Activated effector memory CD4-positive, alpha-beta T cell treated with Interleukin-2 at 50 U/mL for 16 hours (primary cell): ENCODE data around the gene CABCOCO1.

Experiments
- DNase-seq: peaks from one replicate; pipeline ENCODE4 v3.0.0-alpha.2; 2020

CABCOCO1 gene

DNA sequence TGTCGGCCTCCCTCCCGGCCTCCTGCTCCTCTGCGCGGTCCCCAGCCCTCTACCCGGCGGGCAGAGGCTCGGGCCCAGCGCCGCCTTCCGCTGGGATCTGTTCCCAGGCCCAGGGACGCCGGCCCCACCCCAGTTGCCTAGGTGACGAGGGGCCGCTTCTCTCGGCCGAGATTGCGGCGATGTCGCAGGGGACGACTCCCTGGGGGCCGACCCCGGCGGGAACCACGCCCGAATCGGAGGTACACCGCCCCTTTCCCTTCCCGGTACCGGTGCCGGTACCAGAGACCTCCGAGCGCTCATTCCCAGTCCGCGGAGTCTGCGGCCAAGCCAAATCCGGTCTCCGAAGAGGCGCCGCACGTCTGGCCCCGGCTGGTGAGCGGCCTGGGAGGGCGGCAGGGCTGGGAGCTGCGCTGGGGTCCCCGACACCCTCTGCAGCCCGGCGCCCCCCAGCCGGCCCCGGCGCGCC is at the start of gene CABCOCO1:
TSS of gene CABCOCO1 (plus strand) at position 136 of the 466 bp plus-strand sequence. CDS start at position 180, 44 bp downstream.
- DNase-seq: no peak

- no peak for DNase-seq
These were observed 49.1 kb upstream of the CABCOCO1 start for GRCh38 chr10:61613665-61614064.

DNA sequence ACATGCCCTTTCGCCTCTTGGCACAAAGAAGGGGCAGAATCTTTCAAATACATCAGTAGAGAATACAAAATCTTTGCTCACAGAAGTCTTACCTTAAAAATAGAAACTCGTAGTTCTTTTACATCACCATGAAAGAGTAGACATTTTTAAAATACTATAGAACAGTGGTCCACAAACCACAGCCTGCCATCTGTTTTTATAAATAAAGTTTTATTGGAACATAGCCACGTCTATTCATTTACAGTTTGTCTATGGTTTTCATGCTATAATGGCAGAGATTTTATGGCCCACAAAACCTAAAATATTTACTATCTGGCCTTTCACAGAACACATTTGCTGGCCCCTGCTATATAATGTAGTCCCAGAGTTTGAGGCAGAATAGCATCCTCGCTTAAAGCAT is 46.1 kb upstream of the CABCOCO1 start:
- no peak for DNase-seq

GRCh38 chr10:61617180-61617579 is 45.5 kb upstream of the CABCOCO1 start:
- no peak for DNase-seq

DNA sequence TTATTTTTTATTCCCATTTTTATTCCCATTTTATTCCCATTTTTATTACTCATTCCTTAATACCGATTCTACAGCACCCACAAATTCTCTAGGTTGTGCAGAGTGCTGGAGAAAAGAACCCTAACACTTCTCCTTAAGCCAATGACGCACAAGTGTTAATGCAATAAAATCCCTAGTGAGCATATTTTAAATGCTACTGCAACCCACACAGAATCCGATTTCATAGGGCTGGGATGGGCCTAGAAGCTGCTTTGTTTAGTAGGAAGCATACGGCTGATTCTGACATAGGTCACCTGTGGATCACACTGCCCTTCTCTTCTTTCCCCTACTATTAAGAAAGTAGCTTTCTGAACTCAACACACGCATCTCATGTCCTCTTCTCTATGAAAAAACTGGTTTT is 45.1 kb upstream of the CABCOCO1 start:
- no peak for DNase-seq

DNA sequence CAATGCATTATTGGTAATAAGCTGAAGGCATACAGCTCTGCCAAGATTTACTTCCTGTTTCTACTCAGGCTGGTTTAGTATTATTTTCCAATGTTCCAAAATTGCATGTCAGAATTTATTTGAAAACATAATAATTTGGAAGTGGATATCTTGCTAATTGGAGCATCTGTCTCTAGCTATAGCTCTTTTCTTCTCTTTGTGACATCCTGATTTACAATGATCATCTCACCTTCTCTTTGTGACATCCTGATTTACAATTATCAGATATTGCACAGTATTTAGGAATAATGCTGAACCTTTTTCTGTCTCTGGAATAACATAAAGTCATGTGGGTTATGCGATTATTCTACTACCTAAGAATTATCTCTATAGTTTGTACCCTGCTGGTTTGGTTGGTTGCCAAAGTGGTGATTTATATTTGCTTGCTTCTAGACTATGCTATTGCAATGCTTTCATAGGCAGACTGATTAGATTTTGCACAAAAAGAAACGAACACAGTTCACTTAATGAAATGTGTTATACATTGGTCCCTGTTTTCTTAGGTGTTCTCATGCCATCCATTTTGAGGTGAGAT is 44.3 kb upstream of the CABCOCO1 start:
- no peak for DNase-seq

DNA sequence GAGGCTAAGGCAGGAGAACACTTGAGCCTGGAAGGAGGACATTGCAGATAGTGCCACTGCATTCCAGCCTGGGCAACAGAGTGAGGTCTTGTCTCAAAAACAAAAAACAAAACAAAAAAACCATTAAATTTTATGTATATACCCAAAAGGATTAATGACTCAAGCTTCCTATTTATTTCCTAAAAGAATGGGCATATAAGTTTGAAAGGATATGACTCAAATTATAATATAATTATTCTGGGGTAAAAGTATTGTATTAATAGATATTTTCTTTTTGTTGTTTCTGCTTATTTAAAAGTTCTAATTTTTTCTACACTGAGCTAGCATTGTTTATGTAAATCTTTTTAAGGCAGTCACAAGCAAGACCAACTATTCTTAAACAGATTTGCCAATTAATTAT is 42.2 kb upstream of the CABCOCO1 start:
- no peak for DNase-seq

DNA sequence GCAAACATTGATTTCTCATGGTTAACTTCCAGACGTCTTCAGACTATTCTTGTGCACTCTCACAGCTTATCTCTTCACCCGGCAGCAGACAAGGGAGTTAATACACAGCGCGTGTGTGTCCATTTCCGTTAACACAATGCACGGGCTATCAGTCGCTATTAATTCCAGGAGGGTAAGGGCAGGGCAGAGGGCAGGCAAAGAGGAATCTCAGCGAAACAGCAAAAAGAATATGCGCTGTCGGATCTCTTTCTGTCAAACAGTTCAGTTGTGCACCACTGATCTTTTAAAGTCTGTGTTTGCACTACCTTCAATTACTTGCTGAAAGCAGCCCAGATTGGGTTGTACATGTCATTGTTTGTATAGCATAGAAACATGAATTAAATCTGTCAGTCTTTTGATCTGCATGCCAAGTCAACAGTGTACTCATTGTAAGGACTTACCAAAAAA is 41.1 kb upstream of the CABCOCO1 start:
- DNase-seq: no peak

DNA sequence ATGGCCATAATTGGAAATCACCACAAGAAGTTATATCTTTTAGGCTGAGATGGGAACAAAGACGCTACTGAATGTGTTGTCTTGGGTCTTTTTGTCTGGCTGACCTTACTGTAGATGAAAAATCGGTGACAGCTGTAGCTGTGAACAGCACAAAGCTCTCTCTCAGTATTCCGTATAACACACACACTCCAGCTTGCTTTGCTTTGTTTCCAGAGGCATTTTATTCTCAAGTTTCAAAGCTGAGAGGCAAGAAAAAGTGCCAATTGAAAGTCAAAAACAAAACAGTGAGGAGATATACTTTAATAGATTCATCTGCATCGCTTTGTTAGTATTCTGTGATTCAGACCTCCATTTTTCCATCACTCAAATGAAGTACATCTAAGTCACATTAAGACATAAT is 39.6 kb upstream of the CABCOCO1 start:
- no peak for DNase-seq

DNA sequence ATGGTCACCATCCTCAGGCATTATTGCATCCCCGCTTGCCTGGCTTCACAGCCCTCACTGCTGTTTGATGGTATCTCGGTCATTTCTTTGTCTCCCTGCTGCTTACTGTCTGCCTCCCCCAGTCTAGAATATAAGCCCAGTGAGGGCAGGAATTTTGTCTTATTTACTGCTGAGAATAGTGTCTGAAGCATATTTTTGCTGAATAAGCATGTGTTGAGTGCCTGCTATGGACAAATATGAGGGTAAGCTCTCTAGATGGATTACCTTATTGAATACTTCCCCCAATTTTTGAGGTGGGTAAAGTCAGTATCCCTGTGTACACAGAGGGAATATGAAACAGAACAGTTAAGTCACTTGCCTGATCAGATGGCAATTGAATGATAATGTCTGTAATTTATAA is 36.5 kb upstream of the CABCOCO1 start:
- no peak for DNase-seq

GRCh38 chr10:61627266-61627665 is 35.5 kb upstream of the CABCOCO1 start:
- no peak for DNase-seq

GRCh38 chr10:61628151-61628874 is 34.4 kb upstream of the CABCOCO1 start:
- no peak for DNase-seq

- DNase-seq: no peak
These were observed 33.7 kb upstream of the CABCOCO1 start for GRCh38 chr10:61628875-61629513.

GRCh38 chr10:61629576-61629975 is 33.2 kb upstream of the CABCOCO1 start:
- no peak for DNase-seq

DNA sequence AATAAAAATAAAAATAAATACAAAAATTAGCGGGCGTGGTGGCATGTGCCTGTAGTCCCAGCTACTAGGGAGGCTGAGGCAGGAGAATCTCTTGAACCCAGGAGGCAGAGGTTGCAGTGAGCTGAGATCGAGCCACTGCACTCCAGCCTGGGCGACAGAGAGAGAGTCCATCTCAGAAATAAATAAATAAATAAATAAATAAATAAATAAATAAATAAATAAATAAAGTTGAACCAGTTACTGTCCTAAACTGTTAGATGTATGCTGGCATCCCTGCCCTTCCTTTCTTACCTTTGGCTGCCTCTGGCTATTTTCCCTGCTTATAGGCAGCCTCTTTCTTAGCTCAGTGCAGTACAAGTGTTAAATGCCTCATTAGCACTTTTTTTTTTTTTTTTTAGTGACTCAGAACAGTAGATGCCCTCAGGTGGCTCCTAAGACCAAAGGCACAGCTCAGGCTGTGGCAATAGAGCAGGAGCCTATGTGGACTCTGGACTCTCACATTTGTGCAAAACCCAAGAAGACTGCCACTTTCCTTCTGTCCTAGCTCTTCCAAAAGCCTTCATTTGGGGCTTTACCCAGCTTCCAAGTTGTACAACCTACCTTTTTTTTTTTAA is 30.6 kb upstream of the CABCOCO1 start:
- no peak for DNase-seq

DNA sequence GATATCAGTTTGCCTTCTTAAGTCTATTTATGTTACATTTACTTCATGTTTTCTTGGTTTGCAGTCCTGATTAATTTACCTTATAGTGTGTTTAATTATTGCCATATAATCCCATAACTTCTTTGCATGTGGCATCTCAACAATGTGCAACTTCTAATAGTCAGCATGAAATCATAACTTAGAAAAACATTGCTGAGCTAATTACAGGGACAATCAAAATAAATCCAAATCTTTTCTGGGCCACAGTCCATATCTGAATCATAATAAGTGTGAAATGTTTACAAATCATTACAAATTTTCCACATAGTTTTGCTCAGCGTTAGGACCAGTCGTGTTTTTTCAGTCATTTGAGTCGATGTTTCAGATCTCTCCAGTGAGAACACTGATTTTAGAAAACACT is 29.1 kb upstream of the CABCOCO1 start:
- no peak for DNase-seq

- no peak for DNase-seq
These were observed 28.0 kb upstream of the CABCOCO1 start for GRCh38 chr10:61634746-61635145.

GRCh38 chr10:61635471-61635870 is 27.3 kb upstream of the CABCOCO1 start:
- DNase-seq: no peak

GRCh38 chr10:61635932-61636331 is 26.8 kb upstream of the CABCOCO1 start:
- no peak for DNase-seq

- DNase-seq: no peak
These were observed 22.8 kb upstream of the CABCOCO1 start for GRCh38 chr10:61639952-61640351.

DNA sequence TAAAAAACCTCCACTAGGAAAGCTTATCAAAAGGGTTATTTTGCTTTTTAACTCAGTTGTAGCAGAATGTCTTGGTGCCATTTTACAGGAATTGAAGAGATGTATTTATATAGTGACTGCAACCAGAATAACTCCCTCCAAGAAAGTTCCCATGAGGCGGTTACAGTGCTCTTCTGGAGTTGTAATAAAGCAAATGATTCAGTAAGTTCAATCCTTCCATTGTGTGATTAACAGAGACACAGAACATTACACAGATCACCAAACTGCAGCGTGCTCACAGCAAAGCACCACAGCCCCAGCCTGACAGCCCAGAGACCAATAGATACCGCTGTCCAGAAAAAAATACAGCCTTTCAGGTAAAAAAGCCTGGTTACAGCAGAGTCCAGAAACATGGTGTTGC is 21.9 kb upstream of the CABCOCO1 start:
- no peak for DNase-seq

- no peak for DNase-seq
These were observed 20.6 kb upstream of the CABCOCO1 start for GRCh38 chr10:61642150-61642571.

DNA sequence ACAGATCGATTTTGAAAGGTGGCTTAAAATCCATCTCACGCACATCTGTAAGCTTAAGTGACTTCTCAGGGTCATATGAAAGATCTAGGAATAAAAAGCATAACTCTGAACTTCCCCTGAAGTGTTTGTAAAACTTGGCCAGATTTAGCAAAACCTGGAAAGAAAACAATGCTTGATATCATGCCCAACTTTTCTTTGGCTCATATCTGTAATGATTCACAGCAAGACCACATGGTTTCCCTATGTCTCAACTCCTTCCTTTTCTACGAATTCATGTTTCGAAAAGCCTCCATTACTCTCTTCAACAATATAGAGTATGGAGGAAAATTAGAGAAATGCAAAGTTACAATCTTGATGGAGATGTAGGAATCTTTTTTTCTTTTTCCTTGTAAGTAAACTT is 20.1 kb upstream of the CABCOCO1 start:
- DNase-seq: no peak

DNA sequence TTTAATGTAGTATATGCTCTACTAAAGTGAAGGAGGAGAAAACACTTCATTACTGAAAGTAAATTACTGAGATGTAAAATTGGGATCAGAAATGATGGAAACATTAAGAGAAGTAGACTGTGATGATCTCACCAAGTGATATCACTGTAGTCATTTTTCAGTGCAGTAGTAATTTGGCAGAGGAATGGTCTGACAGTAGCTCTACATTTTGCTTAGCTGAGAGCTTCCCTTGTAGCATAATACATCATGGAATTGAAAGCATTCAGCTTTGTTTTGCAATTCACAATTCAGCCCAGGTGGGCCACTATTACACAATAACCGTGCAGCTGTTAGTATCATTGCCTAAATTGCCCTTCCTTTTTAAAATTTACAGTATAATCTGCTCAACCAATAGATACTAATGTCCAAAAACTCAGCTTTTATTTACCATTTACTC is 19.4 kb upstream of the CABCOCO1 start:
- no peak for DNase-seq
